NCI-H1694 (cell line): ENCODE measurements around the gene KIR2DL4.
"Not testable (repeated sequence)": the region's sequence is repeated elsewhere in the genome, so short reads cannot be mapped to it uniquely, and the experiment has no call there.

Experiments used
- DNase-seq: peaks from one replicate; lab custom pipeline; 2025; lab: John Stamatoyannopoulos, UW

KIR2DL4 gene

GRCh38 chr19:54803410-54803809 lies at the start of gene KIR2DL4:
KIR2DL4 (plus strand) TSS chr19:54803610; CDS start chr19:54803652, 42 bp downstream.
- DNase-seq = no peak

GRCh38 chr19:54756204-54757110 lies 47.0 kb upstream of the KIR2DL4 start:
- not testable (repeated sequence) for DNase-seq

- DNase-seq = not testable (repeated sequence)
Observed at GRCh38 chr19:54758577-54758976, 44.8 kb upstream of the KIR2DL4 start.

- not testable (repeated sequence) for DNase-seq
Observed at GRCh38 chr19:54764219-54764618, 39.2 kb upstream of the KIR2DL4 start.

GRCh38 chr19:54766464-54766863 lies 36.9 kb upstream of the KIR2DL4 start:
- DNase-seq = not testable (repeated sequence)

GRCh38 chr19:54769646-54770045 lies 33.8 kb upstream of the KIR2DL4 start, which contains the start of gene KIR2DL1:
KIR2DL1 (plus strand) TSS chr19:54769793; CDS start chr19:54769851, 58 bp downstream.
- not testable (repeated sequence) for DNase-seq

GRCh38 chr19:54770511-54770910 lies 32.9 kb upstream of the KIR2DL4 start:
- DNase-seq = not testable (repeated sequence)

- DNase-seq = not testable (repeated sequence)
Observed at GRCh38 chr19:54771018-54771960, 32.1 kb upstream of the KIR2DL4 start.

GRCh38 chr19:54772666-54773065 lies 30.7 kb upstream of the KIR2DL4 start:
- not testable (repeated sequence) for DNase-seq

GRCh38 chr19:54775095-54775815 lies 28.2 kb upstream of the KIR2DL4 start:
- not testable (repeated sequence) for DNase-seq

GRCh38 chr19:54775830-54776229 lies 27.6 kb upstream of the KIR2DL4 start:
- not testable (repeated sequence) for DNase-seq

GRCh38 chr19:54777851-54778250 lies 25.6 kb upstream of the KIR2DL4 start:
- DNase-seq = not testable (repeated sequence)

- not testable (repeated sequence) for DNase-seq
Observed at GRCh38 chr19:54778896-54779295, 24.5 kb upstream of the KIR2DL4 start.

- DNase-seq = not testable (repeated sequence)
Observed at GRCh38 chr19:54782916-54783315, 20.5 kb upstream of the KIR2DL4 start.

- not testable (repeated sequence) for DNase-seq
Observed at GRCh38 chr19:54786091-54786723, 17.2 kb upstream of the KIR2DL4 start.

- DNase-seq = not testable (repeated sequence)
Observed at GRCh38 chr19:54788154-54788553, 15.3 kb upstream of the KIR2DL4 start.

- no peak for DNase-seq
Observed at GRCh38 chr19:54790711-54791110, 12.7 kb upstream of the KIR2DL4 start.

GRCh38 chr19:54791476-54791875 lies 11.9 kb upstream of the KIR2DL4 start:
- DNase-seq = no peak

- no peak for DNase-seq
Observed at GRCh38 chr19:54792814-54793213, 10.6 kb upstream of the KIR2DL4 start.

GRCh38 chr19:54795758-54796157 lies 7.7 kb upstream of the KIR2DL4 start:
- no peak for DNase-seq

GRCh38 chr19:54804101-54804500 lies 691 bp downstream of the KIR2DL4 start:
- no peak for DNase-seq
